Measurements from ENCODE around the gene TMEFF2.
"Not testable (repeated sequence)": the region's sequence is repeated elsewhere in the genome, so short reads cannot be mapped to it uniquely, and the experiment has no call there.

The TMEFF2 gene

GRCh38 chr2:192183296-192183695 is 11.4 kb downstream of the TMEFF2 start:
- DNase-seq, result no peak

- DNase-seq, result no peak
Measured at GRCh38 chr2:192166946-192167345, 27.8 kb downstream of the TMEFF2 start.

- DNase-seq, result no peak
Measured at GRCh38 chr2:192165842-192166241, 28.9 kb downstream of the TMEFF2 start.

DNA sequence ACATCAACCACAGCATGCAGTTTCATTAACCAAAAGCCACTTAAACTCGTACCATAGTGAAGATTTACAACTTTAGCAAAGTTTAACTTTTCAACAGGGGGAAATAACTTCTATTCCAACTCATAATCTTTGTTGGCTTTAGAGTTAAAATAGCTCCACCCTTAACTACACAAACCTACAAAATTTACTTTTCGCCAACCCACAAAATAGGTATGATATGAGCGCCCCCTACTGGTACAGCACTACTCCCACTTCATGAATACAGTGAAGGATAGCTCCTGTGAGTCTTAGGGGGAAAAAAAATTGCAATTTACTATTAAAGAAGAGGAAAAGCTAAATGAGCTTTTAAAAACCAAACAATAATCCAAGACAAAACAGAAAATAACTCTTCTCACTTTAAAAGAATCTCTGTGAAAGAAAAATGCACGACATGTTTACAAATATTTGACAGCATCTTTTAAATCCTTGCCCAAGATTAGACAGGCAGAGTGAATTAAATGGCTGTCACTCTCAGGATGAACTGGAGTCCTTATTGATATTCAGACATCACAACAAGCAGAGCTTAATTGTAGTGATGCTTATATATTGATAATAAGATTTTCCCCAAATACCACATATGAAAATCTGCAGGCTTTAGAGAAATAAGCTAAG is 32.2 kb downstream of the TMEFF2 start:
- peak; percentile 84 for DNase-seq

DNA sequence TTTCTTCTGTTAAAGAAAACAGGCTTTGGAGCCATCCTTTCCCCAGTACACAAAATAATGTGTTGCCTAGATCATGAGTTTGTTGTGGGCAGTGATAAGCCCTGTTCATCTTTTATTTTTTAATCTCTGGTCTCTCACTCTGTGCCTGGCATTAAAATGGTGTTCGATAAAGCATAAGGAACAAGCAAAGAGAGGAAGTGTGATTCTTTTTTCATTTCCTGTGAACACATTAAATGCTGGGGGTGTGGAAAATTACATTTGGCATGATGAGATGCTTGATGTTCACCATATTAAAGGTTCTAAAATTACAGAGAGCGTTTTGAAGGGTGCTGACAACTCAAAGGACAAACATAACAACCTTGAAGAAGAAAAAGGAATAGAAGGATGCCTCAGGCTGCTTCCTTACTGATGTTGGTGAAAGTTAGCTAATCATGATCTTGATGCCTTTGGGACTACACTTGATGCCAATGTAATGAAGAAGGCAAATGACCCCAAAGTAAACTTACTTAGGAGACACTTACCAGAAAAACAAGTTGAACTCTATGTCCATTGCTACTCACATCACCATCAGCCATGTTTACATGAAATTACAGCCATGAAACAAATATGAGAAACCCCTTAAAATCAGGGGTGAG is 33.0 kb downstream of the TMEFF2 start:
- DNase-seq, result no peak

- DNase-seq, result no peak
Measured at GRCh38 chr2:192159736-192160135, 35.0 kb downstream of the TMEFF2 start.

DNA sequence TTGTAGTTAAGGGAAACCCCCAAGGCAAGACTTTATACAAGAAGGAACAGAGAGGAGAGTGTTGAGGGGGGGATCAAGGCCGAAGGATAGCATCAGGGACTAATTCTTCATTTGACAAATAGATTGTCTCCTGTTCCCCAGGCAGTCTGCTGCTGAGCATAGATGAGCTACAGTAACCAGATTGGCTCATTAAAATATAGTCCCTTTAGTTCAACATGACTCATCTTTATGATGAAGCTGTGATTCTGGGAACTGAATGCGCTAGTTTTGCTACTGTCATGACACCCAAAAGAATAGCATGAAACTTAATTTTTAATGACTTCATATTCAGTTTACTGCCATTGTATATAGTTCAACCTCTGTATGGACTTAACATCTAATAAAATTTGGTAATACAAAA is 35.5 kb downstream of the TMEFF2 start:
- DNase-seq, result peak; percentile 41

- DNase-seq, result no peak
Measured at GRCh38 chr2:192157776-192158175, 37.0 kb downstream of the TMEFF2 start.

GRCh38 chr2:192155511-192156118 is 39.1 kb downstream of the TMEFF2 start:
- no peak for DNase-seq

DNA sequence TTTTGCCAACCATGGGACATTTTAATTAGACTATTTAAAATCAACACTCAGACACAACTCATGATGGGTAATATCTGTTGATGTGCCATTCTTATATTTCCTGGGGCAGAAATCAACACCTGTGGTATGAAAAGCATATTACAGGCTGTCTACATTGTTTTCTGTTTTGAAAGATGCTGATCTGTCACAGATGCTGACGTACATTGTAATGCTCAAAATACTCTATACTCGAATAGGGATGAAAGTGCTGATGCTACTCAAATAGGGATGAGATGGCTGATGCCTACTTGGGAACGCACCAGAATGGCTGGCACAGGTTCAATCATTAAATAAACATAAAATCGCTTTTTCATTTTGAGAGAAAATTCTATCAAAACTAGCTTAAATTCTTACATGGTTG is 41.2 kb downstream of the TMEFF2 start:
- no peak for DNase-seq

DNA sequence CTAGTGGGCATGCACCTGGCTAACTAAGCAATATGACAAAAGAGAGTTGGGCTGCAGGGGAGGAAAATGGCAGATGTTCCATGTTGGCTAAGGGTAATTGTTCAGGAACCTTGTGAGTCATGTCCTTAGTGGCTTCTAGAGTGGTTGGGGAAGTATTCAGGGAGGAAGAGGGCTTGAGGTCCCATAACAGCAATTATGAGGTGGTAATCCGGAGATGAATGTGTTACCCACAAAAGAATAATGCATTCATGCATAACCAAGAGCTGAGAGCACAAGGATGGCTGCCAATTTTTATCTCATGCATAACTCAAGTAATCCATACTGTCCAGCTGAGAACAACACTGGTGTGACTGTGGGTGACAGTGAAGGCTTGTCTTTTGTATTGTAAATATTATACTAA is 42.9 kb downstream of the TMEFF2 start:
- no peak for DNase-seq

GRCh38 chr2:192150166-192150565 is 44.6 kb downstream of the TMEFF2 start:
- DNase-seq, result peak; percentile 45

DNA sequence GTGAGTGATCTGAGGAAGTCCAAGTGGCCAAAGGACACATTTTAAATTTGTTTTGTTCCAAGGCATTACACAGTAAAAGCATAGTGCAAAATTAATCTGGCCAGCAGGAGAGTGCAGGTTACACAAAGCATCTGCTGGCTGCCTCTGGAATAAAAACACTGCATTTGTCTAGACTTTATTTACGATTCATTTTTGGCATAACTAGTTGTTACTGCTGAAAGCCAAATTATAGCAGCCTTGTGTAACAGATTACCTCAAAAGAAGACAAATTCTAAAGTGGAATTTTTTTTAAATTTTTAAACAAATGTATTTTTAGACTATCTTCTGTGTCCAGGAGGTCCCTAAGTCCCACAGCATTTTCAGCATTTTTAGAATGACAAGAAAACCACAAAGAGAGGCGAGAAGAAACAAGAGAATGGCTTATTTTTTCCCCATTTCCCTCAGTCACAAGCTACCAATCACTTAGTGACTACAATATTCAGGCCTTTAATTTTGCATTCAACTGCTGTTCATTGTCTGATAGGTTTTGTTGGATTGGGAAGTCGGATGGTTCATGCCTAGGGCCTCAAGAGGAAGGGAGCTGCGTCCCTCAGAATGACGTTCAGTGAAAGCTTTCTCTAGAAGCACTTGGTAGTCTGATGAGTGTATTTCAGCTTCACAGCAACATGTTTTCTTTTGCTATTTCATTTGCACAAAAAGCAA is 46.0 kb downstream of the TMEFF2 start:
- no peak for DNase-seq

DNA sequence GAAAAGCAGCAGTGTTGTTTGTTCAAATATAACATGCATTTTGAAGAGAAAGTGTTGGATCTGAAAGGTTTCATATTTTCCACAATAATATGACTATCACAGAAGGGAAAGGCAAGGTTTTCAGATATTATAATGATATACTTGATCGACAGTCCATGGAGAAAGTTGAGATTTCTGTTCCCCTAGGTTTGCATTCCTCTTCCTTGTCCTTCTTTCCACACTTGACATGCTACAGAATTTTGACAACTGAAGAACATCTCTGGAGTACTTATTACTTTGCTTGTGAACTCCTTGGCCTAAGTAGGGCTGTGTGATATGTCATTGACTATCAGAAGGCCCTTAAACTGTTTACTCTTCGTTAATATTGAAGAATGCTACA is 46.5 kb downstream of the TMEFF2 start:
- DNase-seq, result no peak

DNA sequence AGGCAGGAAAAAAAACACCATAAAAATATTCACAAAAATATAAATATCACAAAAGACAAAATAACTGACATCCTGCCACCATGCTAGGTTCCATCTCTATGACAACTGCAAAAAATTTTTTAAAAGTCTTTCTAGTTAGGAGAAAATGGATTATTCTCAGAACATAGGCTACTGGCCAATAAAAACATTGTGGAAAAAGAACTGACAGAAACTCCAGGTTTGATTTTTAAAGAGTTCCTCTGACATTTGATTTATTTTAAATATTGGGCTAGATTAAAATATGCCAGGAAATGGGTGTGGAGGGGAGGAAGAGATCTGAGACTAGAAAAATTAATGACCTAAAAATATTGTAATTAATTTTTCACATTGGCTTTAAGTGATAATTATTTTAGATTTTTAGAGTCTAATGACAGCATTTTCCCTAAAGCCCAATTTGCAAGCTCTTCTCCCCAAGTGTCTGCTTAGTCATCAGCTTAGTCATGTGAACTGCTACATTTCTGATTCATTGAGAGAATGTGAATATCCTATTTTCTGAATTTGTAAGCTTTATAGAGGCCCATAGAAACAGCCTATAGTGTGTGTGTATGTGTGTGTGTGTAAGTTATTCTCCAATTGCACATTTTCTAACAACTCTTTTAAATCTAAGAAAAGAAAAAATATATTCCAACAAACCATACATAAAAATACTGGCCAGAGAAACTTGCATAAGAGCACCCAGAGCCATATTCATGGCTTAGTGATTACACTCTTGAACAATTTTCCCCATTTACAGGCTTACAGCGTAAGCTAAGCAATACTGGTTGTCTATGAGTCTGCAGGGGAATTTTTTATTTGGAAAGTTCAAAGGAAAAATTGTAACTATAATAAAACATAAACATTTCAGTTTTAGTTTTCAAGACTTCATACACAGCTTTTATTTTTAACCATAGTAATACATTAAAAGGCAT is 48.4 kb downstream of the TMEFF2 start:
- peak; percentile 23 for DNase-seq

DNA sequence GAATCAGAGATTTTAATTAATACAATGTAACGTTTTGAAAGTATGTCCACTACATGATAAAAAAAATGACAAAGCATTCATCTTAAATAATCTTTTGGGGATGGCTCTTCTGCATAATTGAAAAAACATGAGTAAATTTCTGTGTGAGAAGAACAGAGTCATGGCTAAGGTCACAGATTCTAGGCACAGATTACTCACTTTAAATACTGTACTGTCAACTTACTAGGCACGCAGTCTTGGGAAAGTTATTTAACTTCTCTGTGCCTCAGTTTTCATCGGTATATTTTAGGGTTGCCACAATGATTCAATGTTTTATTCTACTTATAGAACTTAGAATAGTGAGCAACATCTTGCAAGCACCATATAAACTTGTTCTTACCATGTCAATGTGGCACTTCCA is 49.2 kb downstream of the TMEFF2 start:
- DNase-seq, result no peak

DNA sequence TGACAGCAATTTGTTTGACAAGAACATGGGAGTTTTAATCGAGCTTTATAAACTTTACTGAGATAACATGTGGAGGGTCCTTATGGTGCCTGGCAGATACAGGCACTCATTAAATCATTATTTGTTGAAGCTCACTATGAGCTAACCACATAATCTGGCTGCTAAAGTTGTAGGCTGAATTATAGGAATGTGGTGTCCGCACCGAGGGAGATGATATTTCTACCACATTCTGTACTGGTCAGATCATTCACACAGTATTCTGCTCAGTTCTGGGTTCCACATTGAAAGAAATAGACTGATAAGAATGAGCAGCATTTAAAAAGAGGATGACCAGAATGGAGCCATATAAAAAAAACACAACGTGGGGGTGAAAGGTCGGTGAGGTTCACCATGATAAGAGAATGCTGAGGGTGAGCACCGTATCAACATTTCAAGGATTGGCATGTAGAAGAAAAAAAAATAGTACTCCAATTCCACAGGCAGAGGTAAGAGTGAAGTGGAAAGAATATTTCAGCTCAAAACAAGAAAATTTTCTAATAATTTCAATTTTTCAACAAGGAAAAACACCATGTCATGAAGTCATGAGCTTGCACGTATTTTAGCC is 54.4 kb downstream of the TMEFF2 start:
- DNase-seq, result peak; percentile 46

GRCh38 chr2:192139813-192140212 is 54.9 kb downstream of the TMEFF2 start:
- peak; percentile 56 for DNase-seq

DNA sequence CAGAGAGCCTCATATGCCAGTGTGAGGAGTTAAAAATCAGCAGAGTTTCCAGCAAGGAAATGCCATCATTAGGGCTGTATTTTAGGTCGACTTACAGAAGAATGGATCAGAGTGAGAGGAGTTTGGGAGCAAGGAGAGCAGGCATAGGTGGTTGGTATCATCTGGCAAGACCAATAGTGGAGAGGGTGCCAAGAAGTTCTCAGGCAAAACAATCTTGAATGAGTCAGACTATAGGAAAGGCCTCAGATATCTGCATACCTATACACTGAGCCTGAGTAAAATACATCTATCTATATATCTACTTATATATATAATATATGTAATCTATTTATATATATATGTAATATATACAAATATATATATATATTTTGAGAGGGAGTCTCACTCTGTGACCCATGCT is 57.3 kb downstream of the TMEFF2 start:
- no peak for DNase-seq

- not testable (repeated sequence) for DNase-seq
Measured at GRCh38 chr2:192132604-192133003, 62.1 kb downstream of the TMEFF2 start.

- not testable (repeated sequence) for DNase-seq
Measured at GRCh38 chr2:192130312-192130711, 64.4 kb downstream of the TMEFF2 start.

DNA sequence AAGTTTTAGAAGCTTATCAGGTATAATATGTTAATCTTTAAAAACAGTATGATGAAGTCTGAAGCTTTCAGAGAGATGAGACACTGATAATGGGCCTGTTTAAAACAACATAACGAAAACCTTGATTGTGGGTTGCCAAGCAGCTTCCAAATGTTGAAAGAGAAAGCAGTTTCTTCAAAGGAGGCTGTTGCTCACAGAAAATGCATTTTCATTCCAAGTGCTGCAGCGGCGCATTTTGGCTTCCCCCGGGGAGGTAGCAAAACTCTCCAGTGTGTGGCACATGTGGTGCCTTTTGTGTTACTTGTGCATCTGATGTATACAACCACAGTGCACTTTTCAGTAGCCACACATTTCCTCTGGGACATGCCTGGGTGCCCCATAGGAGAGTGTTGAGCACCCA is 66.1 kb downstream of the TMEFF2 start:
- DNase-seq, result no peak
